C4-2B (cell line): ENCODE measurements around the gene RUSF1.

Experiments
- H3K27ac ChIP-seq: fragments of 450-650 bp; 2 replicates; pipeline ENCODE4 v1.5.1; 2017
- CTCF ChIP-seq: fragments of 450-650 bp; conservative IDR thresholded peaks from 2 replicates; pipeline ENCODE4 v1.5.1; 2017; ENCODE audit warnings: mild to moderate bottlenecking
- ZFX ChIP-seq: fragments of 450-650 bp; IDR thresholded peaks from 2 replicates; pipeline ENCODE4 v1.6.1; 2017

Gene RUSF1

GRCh38 chr16:31471241-31471874 is 36.8 kb downstream of the RUSF1 start:
- TF ChIP-seq ZFX: no peak
- TF ChIP-seq CTCF: no peak
- H3K27ac ChIP-seq: no peak overlapping the region

GRCh38 chr16:31470615-31471014 is 37.6 kb downstream of the RUSF1 start:
- no peak overlapping the region for H3K27ac ChIP-seq
- TF ChIP-seq ZFX: no peak
- no peak for TF ChIP-seq CTCF

GRCh38 chr16:31467858-31468257 is 40.3 kb downstream of the RUSF1 start:
- TF ChIP-seq CTCF: no peak
- no peak for TF ChIP-seq ZFX
- no peak overlapping the region for H3K27ac ChIP-seq

GRCh38 chr16:31467151-31467773 is 40.9 kb downstream of the RUSF1 start:
- TF ChIP-seq ZFX (no peak), CTCF (no peak)
- no peak overlapping the region for H3K27ac ChIP-seq

GRCh38 chr16:31466381-31466841 is 41.8 kb downstream of the RUSF1 start:
- TF ChIP-seq ZFX (no peak), CTCF (no peak)
- no peak overlapping the region for H3K27ac ChIP-seq

GRCh38 chr16:31465788-31466370 is 42.3 kb downstream of the RUSF1 start:
- TF ChIP-seq CTCF (no peak), ZFX (no peak)
- H3K27ac ChIP-seq: no peak overlapping the region

GRCh38 chr16:31464781-31465260 is 43.4 kb downstream of the RUSF1 start:
- H3K27ac ChIP-seq: no peak overlapping the region
- no peak for TF ChIP-seq ZFX
- no peak for TF ChIP-seq CTCF
